K562 (cell line): ENCODE results near the gene RPP25. TPM values are rescaled to one million over a fixed set of nuclear protein-coding genes. Genes with fewer than 3 reads are reported as not detected.

Source experiments
- BHLHE40 ChIP-seq: IDR thresholded peaks from 2 replicates; pipeline ENCODE4 v1.6.1; 2011; ENCODE audit warnings: low read length, improper control_type of control experiment
- BRD4 ChIP-seq: fragments of 200-600 bp; sonication (generic); IDR thresholded peaks from 2 replicates; pipeline ENCODE4 v1.6.1; 2017; ENCODE audit warnings: inconsistent platforms
- CBX8 ChIP-seq: fragments of 200-600 bp; sonication (generic); IDR thresholded peaks from 2 replicates; pipeline ENCODE4 v1.6.1; 2012; ENCODE audit warnings: borderline replicate concordance, mixed run types, low read depth, mild to moderate bottlenecking, moderate library complexity, mixed read lengths, low read length, control low read depth, inconsistent platforms; ENCODE audit not compliant: poor library complexity, severe bottlenecking; ENCODE audit errors: extremely low read depth
- CHCHD3 ChIP-seq: fragments of 250-450 bp; sonication (Bioruptor Pico); IDR thresholded peaks from 2 replicates; pipeline ENCODE4 v2.1.2; 2022; ENCODE audit warnings: mild to moderate bottlenecking
- EGR1 ChIP-seq: fragments of 450-650 bp; conservative IDR thresholded peaks from 2 replicates; pipeline ENCODE4 v1.6.1; 2017; ENCODE audit warnings: mild to moderate bottlenecking
- ETS1 ChIP-seq: conservative IDR thresholded peaks from 2 replicates; pipeline ENCODE4 v1.6.1; 2011; ENCODE audit warnings: low read depth, mild to moderate bottlenecking, low read length; ENCODE audit not compliant: control insufficient read depth
- FOXJ2 ChIP-seq: fragments of 200-800 bp; sonication (Bioruptor generic); IDR thresholded peaks from 2 replicates; pipeline ENCODE4 v1.6.1; 2016; ENCODE audit warnings: missing genetic modification characterization, missing compliant biosample characterization
- GTF2A2 ChIP-seq: IDR thresholded peaks from 2 replicates; pipeline ENCODE4 v1.6.1; 2016; ENCODE audit warnings: mild to moderate bottlenecking, missing genetic modification characterization, missing compliant biosample characterization
- GTF2F1 ChIP-seq: IDR thresholded peaks from 2 replicates; pipeline ENCODE4 v1.6.1; 2011; ENCODE audit warnings: low read depth, low read length, improper control_type of control experiment
- HDAC1 ChIP-seq, 2 experiments: fragments of 450-650 bp; IDR thresholded peaks; 2 replicates each; pipeline ENCODE4 v1.6.1; 2016 to 2017; ENCODE audit warnings: inconsistent platforms in 1 of 2, mild to moderate bottlenecking in 1 of 2, moderate library complexity in 1 of 2
- KDM5B ChIP-seq: fragments of 200-600 bp; sonication (generic); IDR thresholded peaks from 2 replicates; pipeline ENCODE4 v1.6.1; 2012; ENCODE audit warnings: low read depth, mild to moderate bottlenecking, moderate library complexity, low read length, control low read depth, inconsistent platforms; ENCODE audit not compliant: insufficient replicate concordance
- NONO ChIP-seq, 2 experiments: fragments of 200-400 bp in 1 of 2; fragments of 450-650 bp in 1 of 2; formaldehyde crosslinking in 1 of 2; IDR thresholded peaks; 2 replicates each; pipeline ENCODE4 v1.6.1; 2017; ENCODE audit warnings: low read depth in 2 of 2, mild to moderate bottlenecking in 2 of 2, moderate library complexity in 2 of 2, low read length in 1 of 2
- PCBP1 ChIP-seq: fragments of 200-400 bp; formaldehyde crosslinking; IDR thresholded peaks from 2 replicates; pipeline ENCODE4 v1.6.1; 2018; ENCODE audit warnings: mild to moderate bottlenecking, low read depth, low read length; ENCODE audit not compliant: poor library complexity, severe bottlenecking
- POLR2A ChIP-seq: fragments of 450-650 bp; conservative IDR thresholded peaks from 2 replicates; pipeline ENCODE4 v1.6.1; 2016
- POLR2B ChIP-seq: fragments of 450-650 bp; IDR thresholded peaks from 2 replicates; pipeline ENCODE4 v1.6.1; 2018; ENCODE audit warnings: low read depth; ENCODE audit not compliant: partially characterized antibody
- RBFOX2 ChIP-seq: fragments of 200-400 bp; formaldehyde crosslinking; IDR thresholded peaks from 2 replicates; pipeline ENCODE4 v1.6.1; 2017; ENCODE audit warnings: low read depth, mild to moderate bottlenecking, low read length, moderate library complexity
- SMAD4 ChIP-seq: fragments of 250-450 bp; sonication (Bioruptor Pico); conservative IDR thresholded peaks from 2 replicates; pipeline ENCODE4 v1.8.0; 2021; ENCODE audit warnings: inconsistent platforms, mild to moderate bottlenecking, moderate library complexity
- SMARCC2 ChIP-seq: fragments of 450-650 bp; IDR thresholded peaks from 2 replicates; pipeline ENCODE4 v1.6.1; 2017; ENCODE audit warnings: antibody characterized with exemption, moderate library complexity, mild to moderate bottlenecking, low read depth
- SOX6 ChIP-seq: fragments of 450-650 bp; IDR thresholded peaks from 2 replicates; pipeline ENCODE4 v1.6.1; 2014; ENCODE audit warnings: mild to moderate bottlenecking
- TBP ChIP-seq: optimal IDR thresholded peaks from 2 replicates; pipeline ENCODE3; 2011; ENCODE audit warnings: low read depth, low read length, improper control_type of control experiment
- TFAM ChIP-seq: fragments of 250-450 bp; sonication (Bioruptor Pico); conservative IDR thresholded peaks from 2 replicates; pipeline ENCODE4 v1.5.0; 2021; ENCODE audit warnings: mild to moderate bottlenecking, moderate library complexity
- UBTF ChIP-seq, 2 experiments: IDR thresholded peaks; 2 replicates each; pipeline ENCODE4 v1.6.1; 2012; ENCODE audit warnings: improper control_type of control experiment in 2 of 2, low read depth in 2 of 2, low read length in 2 of 2, borderline replicate concordance in 1 of 2
- YY1 ChIP-seq, 3 experiments: IDR thresholded peaks; 2 replicates each; pipeline ENCODE4 v1.6.1; 2011; ENCODE audit warnings: low read length in 2 of 3, mild to moderate bottlenecking in 2 of 3, moderate library complexity in 2 of 3, borderline replicate concordance in 1 of 3, control low read depth in 1 of 3, low read depth in 1 of 3; ENCODE audit not compliant: insufficient read depth in 3 of 3, insufficient replicate concordance in 2 of 3, control insufficient read depth in 1 of 3, insufficient read length in 1 of 3; ENCODE audit errors: extremely low read depth in 1 of 3
- ZNF121 ChIP-seq: sonication (generic); formaldehyde crosslinking; conservative IDR thresholded peaks from 2 replicates; pipeline ENCODE4 v1.8.0; 2022; ENCODE audit warnings: missing genetic modification reagents
- ZNF696 ChIP-seq: fragments of 250-450 bp; sonication (Bioruptor Pico); conservative IDR thresholded peaks from 2 replicates; pipeline ENCODE4 v1.4.0; 2020; ENCODE audit warnings: mild to moderate bottlenecking, moderate library complexity
- polyA plus RNA-seq, 8 experiments: library from polyadenylated mRNA; depleted of rRNA in 4 of 8; stranded (reverse) in 5 of 8; unstranded in 3 of 8; fragments of >200 nt; fragmentation: Nextera tagmentation in 2 of 8; fragmentation: Illumina TruSeq in 1 of 8; extraction: Ambion mirVana in 2 of 8; extraction: Trizol in 1 of 8; gene quantifications; 2 replicates each; pipeline versions ENCODE4 v1.2.1 to v1.2.3, GENCODE V29; 2011 to 2014; ENCODE audit warnings: inconsistent platforms in 1 of 8, missing spikeins in 1 of 8
- total RNA-seq, 7 experiments: library from RNA; depleted of rRNA in 6 of 7; stranded (reverse); fragments of >200 nt in 6 of 7; fragmentation: Illumina TruSeq in 2 of 7; extraction: Trizol in 2 of 7; gene quantifications; 2 replicates each; pipeline versions ENCODE4 v1.2.1 to v1.2.3, GENCODE V29; 2011 to 2021; ENCODE audit warnings: low replicate concordance in 1 of 7

RPP25 gene
- total and polyA plus RNA-seq, 9 of the 15 experiments (the other 6 are each of a cell fraction or from before 2014, with no cell fraction given) = 1.1 to 12.3 (median 5.6) TPM

- TF ChIP-seq KDM5B (peak; percentile 84), SMARCC2 (no peak), GTF2F1 (no peak), SOX6 (0 out of 2 replicates have a peak, but pooled peaks have one; percentile 31), POLR2B (peak; percentile 75), BHLHE40 (peak; percentile 18; the same call in 1 of the 2 replicates), ETS1 (peak; percentile 57; the same call in 1 of the 2 replicates), GTF2A2 (tag) (no peak), FOXJ2 (tag) (no peak), TFAM (CRISPR knock-in tag) (no peak), CBX8 (no peak), NONO (IDR thresholded peaks at IDR 0.05; ENCODE audit: low read depth in 2 of 2, low read length in 1 of 2) (peak; percentile 59 to 88; a peak in 3 of 4 replicates), EGR1 (peak; percentile 59), PCBP1 (peak; percentile 57), HDAC1 (IDR thresholded peaks at IDR 0.05) (0 out of 4 replicates have a peak, but pooled peaks of 1 of the 2 experiments have one; percentile 12), YY1 (IDR thresholded peaks at IDR 0.05; ENCODE audit: borderline replicate concordance in 1 of 3, control insufficient read depth in 1 of 3, extremely low read depth in 1 of 3, insufficient read depth in 3 of 3, insufficient read length in 1 of 3, insufficient replicate concordance in 2 of 3, low read depth in 1 of 3, low read length in 2 of 3) (peak; percentile 71 to 96 (median 94)), ZNF121 (CRISPR knock-in tag) (no peak), POLR2A (peak; percentile 87), TBP (peak; percentile 85), BRD4 (0 out of 2 replicates have a peak, but pooled peaks have one; percentile 33), RBFOX2 (peak; percentile 94), SMAD4 (CRISPR knock-in tag) (peak; percentile 59; the same call in 1 of the 2 replicates), UBTF (IDR thresholded peaks at IDR 0.05; ENCODE audit: borderline replicate concordance in 1 of 2, low read depth in 2 of 2, low read length in 2 of 2) (peak in 1 of 2 experiments; percentile 55; a peak in 2 of 4 replicates), ZNF696 (CRISPR knock-in tag) (no peak), CHCHD3 (no peak)
Observed at GRCh38 chr15:74906450-74907162, 50.0 kb downstream of the RPP25 start, which contains the start of gene FAM219B (continued).
